GM21447 (cell line): ENCODE measurements around the gene DPT.

Experiments used
- ATAC-seq: cut with Tn5 transposase; IDR thresholded peaks from one replicate; pipeline ENCODE4 v1.9.1; 2021; ENCODE audit not compliant: unreplicated experiment

The DPT gene

GRCh38 chr1:168736520-168736919, 7.5 kb upstream of the DPT start:
- ATAC-seq: no peak

GRCh38 chr1:168735974-168736373, 7.0 kb upstream of the DPT start:
- ATAC-seq: no peak

GRCh38 chr1:168734946-168735345, 5.9 kb upstream of the DPT start:
- ATAC-seq: no peak

GRCh38 chr1:168734271-168734670, 5.3 kb upstream of the DPT start:
- ATAC-seq: no peak

- no peak for ATAC-seq
These were observed 4.2 kb upstream of the DPT start for GRCh38 chr1:168733241-168733640.

GRCh38 chr1:168732736-168733135, 3.7 kb upstream of the DPT start:
- ATAC-seq: no peak

- no peak for ATAC-seq
These were observed 2.4 kb upstream of the DPT start for GRCh38 chr1:168731244-168731953.

- no peak for ATAC-seq
These were observed 398 bp upstream of the DPT start for GRCh38 chr1:168729405-168729802.

- ATAC-seq: no peak
These were observed 2.3 kb downstream of the DPT start for GRCh38 chr1:168726719-168727118.

- ATAC-seq: no peak
These were observed 2.7 kb downstream of the DPT start for GRCh38 chr1:168726281-168726680.

GRCh38 chr1:168725831-168726230, 3.2 kb downstream of the DPT start:
- no peak for ATAC-seq

- ATAC-seq: no peak
These were observed 3.9 kb downstream of the DPT start for GRCh38 chr1:168725060-168725459.

- ATAC-seq: no peak
These were observed 6.0 kb downstream of the DPT start for GRCh38 chr1:168723000-168723399.

GRCh38 chr1:168720839-168721238, 8.2 kb downstream of the DPT start:
- no peak for ATAC-seq

GRCh38 chr1:168719306-168720111, 9.5 kb downstream of the DPT start:
- peak; percentile 79 for ATAC-seq

- no peak for ATAC-seq
These were observed 10.8 kb downstream of the DPT start for GRCh38 chr1:168717906-168718891.

GRCh38 chr1:168714012-168714411, 15.0 kb downstream of the DPT start:
- ATAC-seq: no peak

GRCh38 chr1:168709405-168710363, 19.3 kb downstream of the DPT start:
- no peak for ATAC-seq

- no peak for ATAC-seq
These were observed 20.2 kb downstream of the DPT start for GRCh38 chr1:168708698-168709404.
